ENCODE results near the gene C10orf105.
A peak's percentile ranks its signal among the peaks of the same experiment; 100 is the strongest.

C10orf105 gene

GRCh38 chr10:71749396-71749795 is 29.8 kb upstream of the C10orf105 start:
- Histone ChIP-seq H3K4me1 (peaks cover 89 to 100% (median 94%) of the 10 kb centered on the region in 10 experiments), H4K20me1 (no peaks in the 10 kb centered on the region), H3K4me2 (peak overlapping the region; percentile 86 to 99 (median 95)), H3K9me3 (replicated peaks in 1 of 11) (no peaks in the 10 kb centered on the region), H3K36me3 (peaks cover 0 to 47% (median 22%) of the 10 kb centered on the region in 11 experiments; a peak in 13 of 22 replicates), H3K27ac (peak overlapping the region; percentile 65 to 100 (median 98)), H3K9ac (peak overlapping the region; percentile 66 to 94 (median 84); a peak in 21 of 22 replicates), H3K4me3 (peak overlapping the region in 6 of 10 experiments; percentile 4 to 63 (median 26); a peak in 10 of 20 replicates), H3K27me3 (no peaks in the 10 kb centered on the region; a peak in 1 of 22 replicates)
- no peak for TF ChIP-seq Cebpa-rat (IDR thresholded peaks at IDR 0.05)

- H3K4me3 ChIP-seq = peak overlapping the region in 6 of 10 experiments; percentile 6 to 63 (median 28); a peak in 7 of 20 replicates
- peaks cover 83 to 100% (median 91%) of the 10 kb centered on the region in 10 experiments for H3K4me1 ChIP-seq
- no peaks in the 10 kb centered on the region; a peak in 1 of 22 replicates for H3K9me3 ChIP-seq (replicated peaks in 1 of 11)
- no peak for TF ChIP-seq Cebpa-rat (IDR thresholded peaks at IDR 0.05)
- H4K20me1 ChIP-seq = no peaks in the 10 kb centered on the region
- H3K9ac ChIP-seq = peak overlapping the region; percentile 71 to 94 (median 89); a peak in 21 of 22 replicates
- peak overlapping the region; percentile 93 to 99 (median 96) for H3K4me2 ChIP-seq
- H3K27ac ChIP-seq = peak overlapping the region; percentile 82 to 100 (median 98)
- no peaks in the 10 kb centered on the region; a peak in 1 of 22 replicates for H3K27me3 ChIP-seq
- H3K36me3 ChIP-seq = peaks cover 0 to 41% (median 20%) of the 10 kb centered on the region in 11 experiments; a peak in 13 of 22 replicates
These were observed 29.2 kb upstream of the C10orf105 start for GRCh38 chr10:71748671-71749191.

DNA sequence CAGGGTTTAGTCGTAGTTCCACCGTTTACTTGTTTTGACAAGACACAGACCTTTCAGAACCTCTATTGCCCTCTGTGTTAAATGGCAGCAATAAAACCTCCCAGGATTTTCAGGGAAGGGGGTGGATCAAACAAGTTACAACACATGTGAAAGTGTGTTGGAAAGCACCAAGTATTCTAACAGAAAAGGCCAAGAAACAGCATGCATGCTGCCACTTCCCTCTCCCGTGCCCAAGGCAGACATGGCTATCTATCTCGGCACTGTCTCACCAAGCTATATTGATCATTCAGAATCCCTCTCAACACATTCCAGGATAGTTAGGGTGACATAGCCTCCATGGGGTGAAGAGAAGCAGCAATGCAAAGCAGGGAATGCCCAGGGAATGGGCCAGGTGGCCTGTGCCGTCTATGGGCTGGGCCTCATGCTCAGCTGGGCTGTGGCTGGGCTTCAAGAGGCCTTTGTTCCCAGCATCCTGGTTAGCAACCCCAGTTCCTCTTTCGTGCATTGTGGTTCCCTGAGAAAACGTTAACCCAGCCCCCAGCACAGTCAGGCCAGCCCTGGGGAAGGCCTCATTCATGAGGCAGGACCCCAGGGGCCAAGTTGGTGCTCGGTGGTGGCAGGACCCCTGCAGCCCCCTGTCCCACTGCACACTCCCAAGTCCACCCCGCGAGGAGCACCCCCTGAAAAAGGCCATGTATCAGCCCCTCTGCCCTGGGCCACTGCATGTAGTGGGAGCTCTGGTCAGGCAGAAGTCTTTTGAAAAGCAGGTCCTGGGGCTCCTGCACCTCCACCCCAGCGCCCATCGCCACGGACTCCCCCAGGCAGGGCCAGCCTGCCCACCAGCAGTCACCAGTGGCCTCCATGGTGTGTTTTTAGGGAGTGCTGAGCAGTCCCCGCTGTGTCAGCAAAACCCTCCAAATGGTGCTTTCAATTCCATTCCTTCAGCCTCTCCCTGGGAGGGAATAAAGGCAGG is 28.3 kb upstream of the C10orf105 start:
- Histone ChIP-seq H3K36me3 (peaks cover 0 to 35% (median 19%) of the 10 kb centered on the region in 11 experiments; a peak in 13 of 22 replicates), H3K27ac (peak overlapping the region; percentile 82 to 100 (median 98)), H4K20me1 (no peaks in the 10 kb centered on the region), H3K9ac (peak overlapping the region; percentile 70 to 94 (median 89); a peak in 21 of 22 replicates), H3K4me3 (peak overlapping the region in 7 of 10 experiments; percentile 6 to 52 (median 26); a peak in 8 of 20 replicates), H3K27me3 (no peaks in the 10 kb centered on the region; a peak in 1 of 22 replicates), H3K4me1 (peaks cover 74 to 100% (median 84%) of the 10 kb centered on the region in 10 experiments), H3K9me3 (replicated peaks in 1 of 11) (peaks cover 0 to 8% (median 5%) of the 10 kb centered on the region in 11 experiments; a peak in 15 of 22 replicates), H3K4me2 (peak overlapping the region; percentile 93 to 99 (median 95))
- TF ChIP-seq Cebpa-rat (IDR thresholded peaks at IDR 0.05) = no peak

DNA sequence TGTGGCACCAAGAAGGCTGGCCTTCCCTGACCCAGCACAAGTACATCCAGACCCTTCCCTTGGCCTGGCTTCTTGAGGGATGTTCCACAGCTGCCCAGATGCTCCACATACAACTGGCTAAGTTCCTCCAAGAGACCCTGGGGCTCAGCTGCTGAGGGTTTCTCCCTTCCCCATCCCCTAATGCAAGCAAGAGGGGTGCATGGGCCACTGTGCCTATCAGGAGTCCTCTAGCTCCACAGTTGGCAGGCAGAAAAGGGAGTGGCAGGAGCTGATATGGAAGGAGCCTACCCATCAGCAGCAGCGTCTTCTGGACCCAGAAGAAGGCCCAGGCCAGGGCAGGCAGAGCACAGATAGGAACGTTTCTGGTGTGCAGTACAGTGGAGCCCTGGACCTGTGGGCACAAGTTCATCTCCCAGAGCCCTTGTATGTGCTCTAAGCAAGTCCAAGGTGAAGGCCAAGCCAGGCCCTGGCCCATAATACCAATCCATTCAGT is 27.5 kb upstream of the C10orf105 start:
- Histone ChIP-seq H3K9ac (peak overlapping the region; percentile 15 to 94 (median 89); a peak in 20 of 22 replicates), H4K20me1 (no peaks in the 10 kb centered on the region), H3K27me3 (no peaks in the 10 kb centered on the region; a peak in 1 of 22 replicates), H3K27ac (peak overlapping the region; percentile 82 to 100 (median 98)), H3K36me3 (peaks cover 0 to 27% (median 12%) of the 10 kb centered on the region in 11 experiments; a peak in 12 of 22 replicates), H3K4me2 (peak overlapping the region; percentile 93 to 99 (median 95)), H3K4me3 (peak overlapping the region in 2 of 10 experiments; percentile 1 to 14; a peak in 4 of 20 replicates), H3K9me3 (replicated peaks in 1 of 11) (peaks cover 0 to 15% (median 12%) of the 10 kb centered on the region in 11 experiments; a peak in 15 of 22 replicates), H3K4me1 (peaks cover 67 to 99% (median 79%) of the 10 kb centered on the region in 10 experiments)
- no peak for TF ChIP-seq Cebpa-rat (IDR thresholded peaks at IDR 0.05)

GRCh38 chr10:71746344-71747037 is 26.9 kb upstream of the C10orf105 start:
- Histone ChIP-seq H3K36me3 (peaks cover 0 to 21% (median 7%) of the 10 kb centered on the region in 11 experiments; a peak in 11 of 22 replicates), H3K9ac (peak overlapping the region; percentile 15 to 94 (median 89); a peak in 20 of 22 replicates), H4K20me1 (no peaks in the 10 kb centered on the region), H3K4me3 (peak overlapping the region in 2 of 10 experiments; percentile 1 to 14; a peak in 4 of 20 replicates), H3K9me3 (replicated peaks in 1 of 11) (peaks cover 0 to 19% (median 12%) of the 10 kb centered on the region in 11 experiments; a peak in 15 of 22 replicates), H3K27ac (peak overlapping the region; percentile 82 to 100 (median 98)), H3K4me2 (peak overlapping the region; percentile 93 to 99 (median 95)), H3K27me3 (no peaks in the 10 kb centered on the region), H3K4me1 (peaks cover 64 to 99% (median 78%) of the 10 kb centered on the region in 10 experiments)
- TF ChIP-seq Cebpa-rat (IDR thresholded peaks at IDR 0.05) = no peak

- peak overlapping the region in 10 of 11 experiments; percentile 15 to 94 (median 89); a peak in 16 of 22 replicates for H3K9ac ChIP-seq
- H3K4me2 ChIP-seq = peak overlapping the region; percentile 93 to 99 (median 95)
- peak overlapping the region; percentile 82 to 100 (median 98); a peak in 19 of 22 replicates for H3K27ac ChIP-seq
- H3K36me3 ChIP-seq = peaks cover 0 to 14% (median 2%) of the 10 kb centered on the region in 11 experiments; a peak in 7 of 22 replicates
- H3K4me1 ChIP-seq = peaks cover 64 to 99% (median 78%) of the 10 kb centered on the region in 10 experiments
- H3K27me3 ChIP-seq = no peaks in the 10 kb centered on the region
- peak overlapping the region in 1 of 10 experiments; percentile 14; a peak in 1 of 20 replicates for H3K4me3 ChIP-seq
- peaks cover 0 to 19% (median 12%) of the 10 kb centered on the region in 11 experiments; a peak in 15 of 22 replicates for H3K9me3 ChIP-seq (replicated peaks in 1 of 11)
- H4K20me1 ChIP-seq = no peaks in the 10 kb centered on the region
- TF ChIP-seq Cebpa-rat (IDR thresholded peaks at IDR 0.05) = no peak
These were observed 26.2 kb upstream of the C10orf105 start for GRCh38 chr10:71745664-71746250.

GRCh38 chr10:71744897-71745663 is 25.5 kb upstream of the C10orf105 start:
- H3K9me3 ChIP-seq (replicated peaks in 1 of 11) = peaks cover 0 to 19% (median 12%) of the 10 kb centered on the region in 11 experiments; a peak in 15 of 22 replicates
- 0 out of 22 replicates have a peak overlapping the region, but pooled peaks of 3 of the 11 experiments have one; percentile 7 to 91 (median 90) for H3K9ac ChIP-seq
- H4K20me1 ChIP-seq = no peaks in the 10 kb centered on the region
- peaks cover 60 to 99% (median 78%) of the 10 kb centered on the region in 10 experiments for H3K4me1 ChIP-seq
- TF ChIP-seq Cebpa-rat (IDR thresholded peaks at IDR 0.05) = no peak
- H3K27me3 ChIP-seq = no peaks in the 10 kb centered on the region
- H3K4me2 ChIP-seq = peak overlapping the region; percentile 93 to 99 (median 95); a peak in 18 of 22 replicates
- peak overlapping the region in 7 of 11 experiments; percentile 98 to 100 (median 99); a peak in 10 of 22 replicates for H3K27ac ChIP-seq
- no peak overlapping the region for H3K4me3 ChIP-seq
- H3K36me3 ChIP-seq = peaks cover 0 to 7% (median 0%) of the 10 kb centered on the region in 11 experiments; a peak in 3 of 22 replicates
